Kidney capillary endothelial cell (primary cell): ENCODE data around the gene PDLIM5.
"Not testable (repeated sequence)": the region's sequence is repeated elsewhere in the genome, so short reads cannot be mapped to it uniquely, and the experiment has no call there.

Experiments used
- DNase-seq: peaks from one replicate; pipeline ENCODE4 v3.0.0-alpha.2; 2018; ENCODE audit warnings: low spot score

The PDLIM5 gene

DNA sequence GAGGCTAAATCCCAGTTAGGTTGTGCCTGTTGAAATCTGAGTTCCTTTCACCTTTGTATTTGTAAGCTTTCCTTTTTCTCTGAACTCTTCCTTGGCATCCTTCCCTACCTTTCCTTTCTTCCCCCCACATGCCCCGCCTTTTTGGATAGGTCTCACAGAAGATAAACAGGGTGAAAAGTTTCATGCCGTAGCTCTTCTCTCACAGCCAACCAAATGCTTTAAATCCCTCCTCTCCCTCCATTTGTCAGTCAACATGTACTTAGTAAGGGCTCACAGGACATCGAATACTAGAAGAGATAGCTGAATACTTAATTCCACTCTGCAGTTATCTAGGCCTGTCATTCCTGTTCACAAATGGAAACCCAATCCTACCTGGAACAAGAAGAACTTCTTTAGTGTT is 198.9 kb downstream of the PDLIM5 start:
- no peak for DNase-seq

DNA sequence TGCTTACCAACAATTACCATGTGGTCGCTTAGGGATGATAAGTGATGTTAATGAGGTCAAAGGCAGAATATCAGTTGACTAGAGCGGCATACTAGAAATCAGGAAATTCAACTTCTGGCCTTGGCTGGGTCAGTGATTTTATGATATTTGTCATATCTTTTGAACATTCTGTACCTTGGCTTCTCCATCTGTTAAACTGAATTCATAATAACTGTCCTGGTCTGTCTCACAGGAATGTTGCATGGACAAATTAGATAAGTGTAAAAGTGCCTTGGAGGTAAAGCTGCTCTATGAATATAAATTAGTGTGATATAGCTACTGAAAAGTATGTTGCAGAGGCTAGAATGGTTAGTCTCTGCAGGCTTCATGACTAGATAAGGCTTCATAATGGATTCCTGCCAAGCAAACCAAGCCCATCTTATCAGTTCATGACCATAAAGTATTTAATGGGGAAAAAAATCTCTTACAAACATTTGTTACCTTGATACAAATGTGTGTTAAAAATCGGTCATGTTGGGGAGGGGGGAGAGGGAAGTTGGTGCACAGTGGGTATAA is 201.4 kb downstream of the PDLIM5 start:
- DNase-seq, result no peak

DNA sequence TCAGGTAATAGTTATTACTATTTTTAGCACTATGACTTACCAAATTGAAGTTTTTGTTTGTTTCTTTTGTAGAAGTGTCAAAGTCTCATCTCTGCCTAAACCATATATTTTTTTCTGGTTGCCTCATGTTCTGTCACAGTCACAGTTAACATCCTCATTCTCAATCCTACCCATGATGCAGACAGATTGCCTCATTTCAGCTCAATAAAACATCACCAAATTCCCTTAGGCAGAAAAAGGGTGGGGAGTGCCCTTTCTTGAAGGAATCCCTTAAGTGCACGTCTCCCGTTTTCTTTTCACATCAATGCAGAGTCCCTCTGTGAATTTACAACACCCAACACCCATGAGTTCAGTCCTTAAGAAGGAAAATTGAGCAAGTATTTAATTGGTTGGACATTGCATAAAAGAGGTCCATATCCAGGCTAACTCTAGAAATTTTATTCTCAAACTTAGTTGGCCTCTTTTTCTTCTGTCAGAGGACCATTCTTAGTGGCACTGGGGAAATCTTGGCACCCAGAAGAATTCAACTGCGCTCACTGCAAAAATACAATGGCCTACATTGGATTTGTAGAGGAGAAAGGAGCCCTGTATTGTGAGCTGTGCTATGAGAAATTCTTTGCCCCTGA is 202.4 kb downstream of the PDLIM5 start:
- DNase-seq, result no peak

DNA sequence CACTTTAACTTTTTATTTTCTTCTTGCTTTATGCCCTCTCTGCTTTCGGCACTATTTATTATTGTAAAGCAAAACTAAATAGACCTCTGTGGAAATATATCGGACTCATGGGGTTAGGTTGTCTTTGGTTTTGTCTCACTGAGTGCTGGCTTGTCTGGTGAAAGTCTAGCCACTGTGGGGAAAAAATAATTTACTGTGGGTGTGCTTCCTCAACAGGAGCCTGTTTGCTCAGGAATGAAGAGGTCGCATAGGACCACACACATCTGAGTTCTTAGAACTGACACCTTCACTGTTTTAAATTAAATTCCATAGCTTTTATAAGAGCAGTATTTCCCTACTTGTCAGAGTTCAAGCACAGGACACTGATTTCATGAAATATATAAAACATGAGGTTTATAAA is 203.0 kb downstream of the PDLIM5 start:
- DNase-seq, result no peak

DNA sequence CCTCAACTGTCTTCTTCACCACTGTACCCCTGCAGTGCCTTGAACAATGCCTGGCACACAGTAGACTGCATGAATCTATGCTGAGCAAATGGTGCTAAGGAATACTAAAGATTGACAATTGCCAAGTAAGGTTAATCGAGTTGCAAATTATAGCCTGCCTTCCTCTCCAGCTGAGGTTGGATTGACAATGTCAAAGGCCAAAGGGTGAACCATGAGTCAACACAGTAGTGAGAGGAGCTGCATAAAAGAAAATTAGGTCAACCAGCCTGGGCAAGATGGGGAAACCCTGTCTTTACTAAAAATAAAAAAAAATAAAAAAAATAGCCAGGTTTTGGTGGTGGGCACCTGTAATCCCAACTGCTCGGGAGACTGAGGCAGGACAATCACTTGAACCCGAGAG is 208.9 kb downstream of the PDLIM5 start:
- no peak for DNase-seq

DNA sequence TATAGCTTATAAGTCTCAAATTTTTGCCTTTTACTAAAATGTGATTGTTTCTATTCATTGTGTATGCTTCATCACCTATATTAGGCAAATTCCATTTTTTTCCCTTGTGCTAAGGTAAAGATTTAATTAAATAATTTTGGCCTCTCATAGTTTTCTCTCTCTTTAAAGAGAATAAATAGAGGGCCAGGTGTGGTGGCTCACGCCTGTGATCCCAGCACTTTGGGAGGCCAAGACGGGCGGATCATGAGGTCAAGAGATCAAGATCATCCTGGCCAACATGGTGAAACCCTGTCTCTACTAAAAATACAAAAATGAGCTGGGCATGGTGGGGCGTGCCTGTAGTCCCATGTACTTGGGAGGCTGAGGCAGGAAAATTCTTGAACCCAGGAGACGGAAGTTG is 213.3 kb downstream of the PDLIM5 start:
- DNase-seq, result not testable (repeated sequence)

DNA sequence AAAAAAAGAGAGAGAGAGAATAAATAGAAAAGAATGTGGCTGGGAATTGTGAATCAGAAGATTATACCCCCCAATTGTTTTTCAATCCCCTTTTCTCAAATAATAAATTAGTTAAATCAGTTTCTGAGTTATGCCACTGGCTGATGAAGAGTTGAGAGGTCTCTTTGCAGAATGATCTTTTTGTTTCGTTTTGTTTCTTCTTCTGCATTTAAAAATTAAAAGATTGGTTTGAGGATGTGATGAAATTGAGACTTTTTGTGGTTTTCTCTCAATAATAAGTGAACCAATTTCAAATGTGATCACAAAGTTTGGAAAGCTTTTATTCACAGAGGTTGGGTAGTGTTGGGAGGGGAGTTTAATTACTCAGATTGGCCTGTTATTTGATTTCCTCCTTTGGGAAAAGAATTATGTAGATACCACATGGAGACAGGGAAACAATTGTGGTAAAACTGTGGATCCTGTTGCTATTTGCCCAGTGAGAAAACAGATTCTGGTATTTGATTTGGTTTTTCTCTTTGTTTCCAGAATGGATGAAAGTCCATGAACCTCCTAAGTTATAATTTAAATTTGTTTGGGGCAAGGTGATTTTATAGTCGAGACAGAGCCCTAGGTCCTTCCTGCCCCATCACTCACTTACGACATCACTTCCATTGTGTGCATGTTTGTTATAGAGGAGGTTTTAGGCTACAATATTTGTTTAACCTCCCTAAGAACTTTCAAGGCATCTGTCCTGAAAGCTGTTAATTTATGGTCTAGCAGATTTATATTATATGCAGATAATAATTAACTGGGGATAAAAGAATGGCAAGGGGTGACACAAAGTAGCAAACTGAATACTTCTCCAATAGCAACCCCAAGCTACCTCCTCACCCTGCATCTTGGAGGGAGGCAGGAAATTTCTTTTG is 214.0 kb downstream of the PDLIM5 start:
- no peak for DNase-seq

DNA sequence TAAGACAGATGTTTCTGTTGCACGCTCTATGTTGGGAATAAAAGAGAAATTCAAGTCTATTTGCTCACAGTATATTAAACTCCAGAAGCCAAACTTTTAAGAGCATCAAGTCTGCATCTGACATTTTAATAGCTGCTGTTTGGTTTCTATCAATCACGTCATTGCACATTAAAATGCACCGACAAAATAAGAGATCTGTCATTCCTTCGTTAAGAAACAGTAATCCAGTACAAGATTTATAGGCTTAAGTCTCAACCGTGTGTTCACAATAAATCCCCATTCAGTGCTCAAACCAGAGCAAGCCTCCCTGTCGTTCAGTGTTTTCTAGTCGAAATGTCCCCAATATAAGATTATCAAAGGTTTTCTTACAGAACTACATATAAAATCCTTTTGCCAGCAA is 217.0 kb downstream of the PDLIM5 start:
- no peak for DNase-seq

DNA sequence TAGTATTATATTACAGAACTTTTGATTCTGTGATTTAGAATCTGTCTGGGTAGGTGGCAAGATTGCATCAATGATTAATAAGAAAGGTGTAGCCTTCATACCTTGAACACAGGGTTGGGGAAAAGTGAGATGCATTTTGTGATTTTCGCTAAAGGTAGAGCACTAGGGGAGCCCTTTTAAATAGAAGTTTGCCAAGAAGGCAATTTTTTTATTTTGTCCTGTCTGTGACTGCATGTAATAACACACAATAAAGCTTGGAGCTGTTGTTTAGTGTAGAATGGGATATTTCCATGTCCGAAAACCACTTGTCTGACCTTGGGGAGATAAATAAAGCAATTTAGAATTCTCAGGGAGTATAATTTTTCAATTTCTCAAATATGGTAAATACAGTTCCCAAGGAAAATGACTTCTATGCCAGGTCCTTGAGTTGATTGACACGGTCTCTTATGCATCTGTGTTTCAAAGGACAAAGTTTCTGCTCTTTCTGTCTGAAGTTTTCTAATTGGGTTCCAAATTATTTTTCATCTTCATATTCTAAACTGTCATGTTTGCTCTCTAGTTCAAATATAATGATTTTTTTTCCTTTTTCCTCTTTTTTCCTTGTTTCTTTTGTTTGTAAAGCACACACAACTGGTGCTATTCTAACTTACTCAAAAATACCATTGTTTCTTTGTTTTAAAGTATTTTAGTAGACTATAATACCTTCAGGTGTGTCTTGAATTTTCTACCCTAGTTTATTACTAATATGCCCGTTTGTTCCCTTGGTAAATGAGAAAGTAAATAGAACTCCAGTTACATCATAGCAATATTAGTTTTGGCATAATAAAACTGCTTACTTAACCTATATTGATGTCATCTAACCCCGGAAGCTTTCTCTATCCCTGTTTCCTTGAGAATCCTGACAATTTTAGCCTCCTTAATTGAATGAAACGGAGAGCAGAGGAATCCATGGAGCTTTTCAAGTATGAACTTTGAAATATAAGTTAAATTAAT is 218.2 kb downstream of the PDLIM5 start:
- DNase-seq, result no peak

DNA sequence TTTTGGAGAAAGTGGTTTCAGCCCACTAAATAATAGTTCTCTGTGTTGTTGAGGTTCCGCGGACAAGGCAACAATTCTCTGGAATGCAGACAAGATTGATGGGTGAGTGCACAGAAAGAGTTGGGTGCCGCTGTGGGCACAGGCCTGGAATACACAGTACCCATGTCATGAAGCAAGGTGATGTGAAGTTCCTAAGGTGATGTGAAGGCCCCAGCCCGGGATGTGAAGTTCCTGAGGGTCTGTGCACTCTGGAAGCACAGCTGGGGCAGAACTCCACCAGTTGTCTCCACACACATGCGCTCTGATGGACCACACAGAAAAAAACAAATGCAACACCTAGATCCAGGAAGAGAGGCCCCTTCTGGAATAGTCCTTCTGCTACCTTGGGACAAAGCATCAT is 219.4 kb downstream of the PDLIM5 start:
- DNase-seq, result no peak

DNA sequence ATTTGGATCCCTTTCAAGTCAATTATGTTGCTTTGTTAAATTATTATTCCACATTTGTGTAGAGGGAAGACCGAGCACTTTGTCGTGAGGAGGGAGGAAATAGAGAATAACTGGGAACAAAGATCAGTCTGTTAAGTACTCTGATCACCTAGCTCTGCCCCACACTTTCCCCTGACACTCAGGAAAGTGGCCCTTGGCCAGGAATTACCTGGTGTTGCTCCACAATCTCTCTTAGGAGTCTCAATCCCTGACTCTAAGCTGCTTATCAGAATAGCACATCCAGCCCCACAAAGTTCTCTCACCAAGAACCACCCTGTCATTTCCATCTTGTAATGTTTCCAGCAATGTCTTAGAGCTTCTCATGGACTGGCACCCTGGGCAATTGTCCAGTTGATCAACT is 222.2 kb downstream of the PDLIM5 start:
- no peak for DNase-seq

DNA sequence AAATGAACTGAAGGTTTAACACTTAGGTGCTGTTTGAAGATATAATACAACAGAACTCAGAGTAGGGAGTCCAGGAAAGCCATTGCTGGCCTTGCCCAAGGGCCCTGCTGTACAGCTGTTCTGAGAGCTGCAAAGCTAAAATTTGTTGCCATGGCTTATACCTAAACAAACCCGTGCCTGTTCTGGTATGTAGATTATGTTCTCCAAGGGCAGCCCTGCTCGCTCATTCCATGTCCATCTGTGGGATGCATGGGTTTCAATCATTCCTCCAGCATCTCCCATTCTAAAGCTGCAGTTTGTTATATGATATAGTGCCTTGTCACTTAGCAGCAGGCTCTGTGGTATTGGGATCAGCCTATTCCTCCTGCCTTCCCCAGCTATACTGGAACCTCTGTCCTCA is 225.2 kb downstream of the PDLIM5 start:
- DNase-seq, result no peak

DNA sequence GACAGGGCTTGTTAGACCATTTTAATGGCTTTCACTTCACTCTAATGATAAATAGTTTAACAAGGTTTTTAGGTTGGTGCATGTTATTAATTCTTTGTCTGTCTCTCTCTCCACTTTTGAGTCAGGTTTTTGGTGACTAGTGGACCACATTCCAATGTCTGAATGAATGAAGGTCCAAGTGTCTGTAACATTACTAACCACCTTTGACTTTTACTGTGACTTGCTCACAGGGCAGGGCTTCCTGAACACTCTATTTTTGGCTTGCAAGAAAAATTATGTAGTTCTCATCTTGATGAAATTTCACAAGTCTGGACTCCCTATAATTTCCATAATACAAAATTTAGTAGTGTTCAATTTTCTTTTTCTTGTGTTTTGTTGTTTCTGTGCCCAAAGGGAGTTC is 227.2 kb downstream of the PDLIM5 start:
- peak; percentile 69 for DNase-seq

DNA sequence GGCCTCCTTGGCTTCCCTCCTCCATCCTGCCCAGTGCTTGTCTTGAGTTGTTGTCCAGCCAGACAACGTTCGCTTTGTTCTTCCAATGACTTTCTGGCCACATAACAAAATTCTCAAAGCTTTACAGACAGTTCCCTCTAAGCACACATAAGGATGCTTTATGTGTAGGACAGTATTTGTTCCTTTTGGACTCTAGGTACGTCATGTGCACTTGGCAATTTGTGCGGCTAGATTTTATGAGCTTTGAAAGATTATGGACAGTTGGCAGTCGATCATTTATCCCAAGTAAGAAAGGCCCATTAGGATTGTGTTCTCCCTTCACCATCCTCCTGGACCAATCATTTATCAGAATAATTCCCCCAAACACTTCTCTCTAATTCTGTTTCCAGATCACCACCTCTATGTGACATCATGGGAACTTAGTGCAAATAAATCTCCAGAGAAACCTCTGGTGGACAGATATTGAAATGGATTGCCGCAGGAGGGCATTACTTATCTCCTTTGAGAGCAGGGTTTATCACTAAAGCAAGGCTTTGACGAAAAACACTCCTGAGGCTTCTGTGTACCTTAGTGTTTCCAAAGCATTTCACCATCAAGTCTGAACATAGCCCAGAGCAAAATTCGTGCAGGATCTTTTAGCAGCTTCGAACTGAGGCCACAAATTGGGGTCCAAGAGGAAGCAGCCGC is 228.6 kb downstream of the PDLIM5 start:
- no peak for DNase-seq

DNA sequence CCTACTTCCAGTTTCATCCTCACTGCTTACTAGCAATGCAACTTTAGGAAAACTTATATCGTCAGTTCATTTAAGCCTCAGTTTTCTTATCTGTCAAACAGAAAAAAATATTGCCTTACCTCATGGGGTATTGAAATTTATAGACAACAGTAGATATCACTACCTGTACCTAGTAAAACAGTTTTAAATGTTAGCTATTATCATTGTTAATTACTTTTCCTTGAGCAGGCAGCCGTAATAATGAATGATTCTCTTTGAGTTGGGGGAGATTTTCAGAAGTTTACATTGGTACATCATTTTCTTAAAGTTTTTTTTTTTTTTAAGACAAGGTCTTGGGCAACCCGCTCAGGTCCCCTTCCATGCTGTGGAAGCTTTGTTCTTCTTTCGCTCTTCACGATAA is 234.3 kb downstream of the PDLIM5 start:
- no peak for DNase-seq

DNA sequence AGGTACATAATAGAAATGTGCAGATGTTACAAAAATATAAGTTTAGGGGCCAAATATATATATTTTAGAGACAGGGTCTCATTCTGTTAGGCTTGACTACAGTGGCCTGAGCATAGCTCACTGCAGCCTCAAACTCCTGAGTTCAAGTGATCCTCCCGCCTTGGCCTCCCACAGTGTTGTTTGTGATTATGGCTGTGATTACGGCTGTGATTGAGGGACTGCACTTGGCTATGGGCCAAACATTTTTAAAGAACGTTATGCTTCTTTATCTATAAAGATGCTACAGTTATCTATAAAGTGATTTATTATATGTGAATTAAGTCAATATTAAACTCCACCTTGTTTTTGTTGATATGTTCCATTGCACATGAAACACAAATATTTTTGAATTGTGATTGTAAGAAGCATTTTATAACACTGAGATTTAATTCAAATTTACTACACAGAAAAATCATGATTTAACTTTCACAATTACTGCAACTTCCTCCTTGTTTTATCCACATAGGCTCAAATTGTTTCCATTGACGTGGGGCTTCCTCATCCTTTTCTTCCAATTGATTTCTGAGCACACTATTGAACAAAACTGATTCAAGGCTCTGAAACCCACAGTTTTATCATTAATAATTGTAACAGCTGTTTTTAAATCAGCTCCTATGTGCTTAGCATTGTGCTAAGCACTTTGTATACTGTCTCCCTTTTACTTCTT is 237.6 kb downstream of the PDLIM5 start:
- DNase-seq, result no peak

DNA sequence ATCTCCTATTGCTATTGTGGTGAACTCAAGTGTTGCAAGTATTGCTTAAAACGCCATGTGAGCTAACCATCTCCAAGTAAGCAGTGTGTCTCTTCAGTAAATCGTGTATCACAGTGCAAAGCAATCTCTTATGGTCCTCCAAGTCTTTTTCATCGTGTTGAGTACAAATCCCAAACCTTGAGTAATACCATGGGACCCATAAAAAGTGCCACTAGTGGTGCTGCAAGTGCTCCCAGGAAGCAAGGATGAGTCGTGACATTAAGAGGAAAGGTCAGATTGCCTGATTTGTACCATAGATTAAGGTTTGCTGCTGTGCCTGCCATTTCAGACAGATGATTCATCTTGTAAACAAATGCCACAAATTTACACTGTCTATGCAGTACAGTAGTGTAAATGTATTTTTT is 239.1 kb downstream of the PDLIM5 start:
- DNase-seq, result no peak

DNA sequence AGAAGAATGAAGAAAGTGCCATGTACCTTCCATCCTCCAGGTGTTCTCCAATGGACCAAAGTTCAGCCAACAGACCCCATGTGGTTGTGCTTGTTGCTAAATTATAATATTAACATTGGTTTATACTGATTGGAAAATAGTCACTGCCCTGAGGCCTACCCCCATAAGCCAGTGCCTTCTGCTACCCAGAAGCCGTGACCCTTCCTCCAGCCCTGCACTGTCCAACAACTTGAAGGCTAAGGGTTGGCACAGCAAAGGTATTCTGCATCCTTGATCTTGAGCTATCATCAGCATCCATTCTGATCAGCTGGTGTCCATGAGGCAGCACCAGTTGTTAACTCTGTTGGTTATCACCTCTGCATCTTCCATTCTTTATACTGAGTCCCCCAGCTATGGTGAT is 239.8 kb downstream of the PDLIM5 start:
- DNase-seq, result no peak

DNA sequence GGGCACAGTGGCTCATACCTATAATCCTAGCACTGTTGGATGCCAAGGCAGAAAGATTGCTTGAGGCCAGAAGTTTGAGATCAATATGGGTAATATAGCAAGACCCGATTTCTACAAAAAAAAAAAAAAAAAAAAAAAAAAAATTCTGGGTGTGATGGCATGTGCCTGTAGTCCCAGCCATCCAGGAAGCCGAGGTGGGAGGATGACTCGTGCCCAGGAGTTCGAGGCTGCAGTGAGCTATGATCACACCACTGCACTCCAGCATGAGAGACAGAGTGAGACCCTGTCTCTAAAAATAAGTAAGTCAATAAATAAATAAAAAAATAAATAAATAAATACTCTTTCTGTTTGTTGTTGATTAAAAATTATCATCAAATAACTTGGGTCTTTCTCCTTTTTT is 243.6 kb downstream of the PDLIM5 start:
- DNase-seq, result no peak

DNA sequence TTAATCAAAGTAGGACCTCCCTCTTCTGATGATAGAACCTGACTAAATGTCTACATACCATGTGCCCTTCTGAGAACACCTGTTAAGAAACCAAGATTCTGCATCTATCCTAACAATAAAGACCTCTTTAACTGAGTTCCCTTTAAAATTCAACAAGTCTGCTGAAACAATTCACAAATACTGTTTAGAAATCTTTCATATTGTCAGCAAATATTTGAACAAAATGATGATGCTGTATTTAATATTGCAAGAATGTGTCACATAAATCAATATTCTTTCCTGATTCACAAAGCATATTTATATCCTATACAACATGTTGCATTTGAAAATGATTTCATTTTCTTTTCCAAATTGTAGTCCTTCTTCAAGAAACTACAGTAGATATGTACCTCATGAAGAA is 246.4 kb downstream of the PDLIM5 start:
- DNase-seq, result no peak

DNA sequence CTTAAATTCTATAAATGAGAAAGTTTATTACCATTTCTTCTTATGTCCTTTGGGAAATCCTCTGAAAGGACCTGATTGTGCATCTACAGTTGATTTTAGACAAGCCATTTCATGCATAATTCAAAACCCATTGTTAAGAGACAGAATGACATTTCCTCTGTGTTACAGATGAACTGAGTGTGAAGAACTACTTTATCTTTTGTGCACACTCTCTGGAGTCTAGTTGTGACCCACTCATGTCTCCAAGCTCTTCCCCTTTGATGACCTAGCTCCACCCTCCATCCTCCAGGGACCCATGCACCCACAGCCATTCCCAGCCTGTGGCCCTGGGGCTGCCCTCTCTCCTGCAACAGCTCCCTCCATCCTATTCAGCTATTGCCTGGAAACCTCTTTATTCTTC is 248.6 kb downstream of the PDLIM5 start:
- DNase-seq, result no peak
